ENCODE results near the gene ZMIZ2. TPM values are rescaled to one million over a fixed set of nuclear protein-coding genes. Genes with fewer than 3 reads are reported as not detected.

Gene ZMIZ2
- total and polyA plus RNA-seq, 9 of the 15 experiments (the other 6 are each of a cell fraction or from before 2014, with no cell fraction given): 0.13 to 40.3 (median 4.9) TPM

DNA sequence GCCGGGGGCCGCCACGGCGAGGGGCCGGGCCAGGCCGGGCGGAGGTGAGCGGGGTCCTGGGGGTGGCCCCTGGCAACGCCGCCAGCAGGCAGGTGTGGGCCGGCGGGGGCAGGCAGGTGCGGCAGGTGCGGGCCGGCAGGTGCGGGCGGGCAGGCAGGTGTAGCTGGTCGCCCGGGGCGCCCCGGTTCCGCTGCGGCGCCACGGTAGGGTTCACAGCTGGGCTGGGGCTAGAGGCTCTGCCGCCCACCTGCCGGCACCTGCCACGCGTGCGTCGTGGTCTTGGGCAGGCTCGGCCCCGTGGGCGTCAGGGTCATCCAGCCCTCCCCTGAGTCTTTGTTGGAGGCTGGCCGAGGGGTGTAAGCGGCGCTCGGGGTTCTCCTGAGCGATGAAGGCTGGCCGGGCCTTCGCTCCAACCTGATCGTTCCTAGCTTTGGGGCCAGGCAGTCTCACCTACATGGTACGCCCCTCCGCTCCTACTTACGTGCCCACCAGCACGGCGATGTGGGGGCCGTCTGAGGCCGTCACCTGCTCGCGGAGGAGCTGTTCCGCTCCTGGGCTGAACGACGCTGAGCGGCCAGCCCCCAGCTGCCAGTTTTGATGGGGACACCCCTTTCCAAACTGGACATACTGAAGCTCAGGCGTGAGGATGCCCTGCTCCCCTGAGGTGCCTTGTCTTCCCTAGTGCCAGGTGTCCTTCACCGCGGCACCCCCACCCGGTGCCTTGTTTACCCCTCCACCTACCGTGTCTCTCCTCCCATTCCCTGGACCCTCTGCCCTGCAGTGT lies 493 bp downstream of the ZMIZ2 start (continued):
- TF ChIP-seq, protein P1, sequence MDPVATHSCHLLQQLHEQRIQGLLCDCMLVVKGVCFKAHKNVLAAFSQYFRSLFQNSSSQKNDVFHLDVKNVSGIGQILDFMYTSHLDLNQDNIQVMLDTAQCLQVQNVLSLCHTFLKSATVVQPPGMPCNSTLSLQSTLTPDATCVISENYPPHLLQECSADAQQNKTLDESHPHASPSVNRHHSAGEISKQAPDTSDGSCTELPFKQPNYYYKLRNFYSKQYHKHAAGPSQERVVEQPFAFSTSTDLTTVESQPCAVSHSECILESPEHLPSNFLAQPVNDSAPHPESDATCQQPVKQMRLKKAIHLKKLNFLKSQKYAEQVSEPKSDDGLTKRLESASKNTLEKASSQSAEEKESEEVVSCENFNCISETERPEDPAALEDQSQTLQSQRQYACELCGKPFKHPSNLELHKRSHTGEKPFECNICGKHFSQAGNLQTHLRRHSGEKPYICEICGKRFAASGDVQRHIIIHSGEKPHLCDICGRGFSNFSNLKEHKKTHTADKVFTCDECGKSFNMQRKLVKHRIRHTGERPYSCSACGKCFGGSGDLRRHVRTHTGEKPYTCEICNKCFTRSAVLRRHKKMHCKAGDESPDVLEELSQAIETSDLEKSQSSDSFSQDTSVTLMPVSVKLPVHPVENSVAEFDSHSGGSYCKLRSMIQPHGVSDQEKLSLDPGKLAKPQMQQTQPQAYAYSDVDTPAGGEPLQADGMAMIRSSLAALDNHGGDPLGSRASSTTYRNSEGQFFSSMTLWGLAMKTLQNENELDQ (CRISPR knock-in tag; IDR thresholded peaks at IDR 0.05; ENCODE audit: borderline replicate concordance): no peak
- TF ChIP-seq, protein P2, sequence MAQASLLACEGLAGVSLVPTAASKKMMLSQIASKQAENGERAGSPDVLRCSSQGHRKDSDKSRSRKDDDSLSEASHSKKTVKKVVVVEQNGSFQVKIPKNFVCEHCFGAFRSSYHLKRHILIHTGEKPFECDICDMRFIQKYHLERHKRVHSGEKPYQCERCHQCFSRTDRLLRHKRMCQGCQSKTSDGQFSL (CRISPR knock-in tag; IDR thresholded peaks at IDR 0.05): peak; percentile 28; the same call in 1 of the 2 replicates
- TF ChIP-seq, protein P2 (tag; IDR thresholded peaks at IDR 0.05): no peak
- TF ChIP-seq RBM22 (IDR thresholded peaks at IDR 0.05; ENCODE audit: low read depth, low read length, poor library complexity, severe bottlenecking) (peak; percentile 47), FIP1L1 (IDR thresholded peaks at IDR 0.05; ENCODE audit: low read depth, low read length, poor library complexity, severe bottlenecking) (peak; percentile 46), NONO (IDR thresholded peaks at IDR 0.05; ENCODE audit: low read depth in 2 of 2, low read length in 1 of 2) (peak in 1 of 2 experiments; percentile 51; a peak in 1 of 4 replicates), NR2C2 (CRISPR knock-in tag; IDR thresholded peaks at IDR 0.05) (0 out of 2 replicates have a peak, but pooled peaks have one; percentile 19), NR2C2 (tag; IDR thresholded peaks at IDR 0.05) (0 out of 2 replicates have a peak, but pooled peaks have one; percentile 30), GABPB1 (CRISPR knock-in tag; IDR thresholded peaks at IDR 0.05) (0 out of 2 replicates have a peak, but pooled peaks have one; percentile 17), FUS (optimal IDR thresholded peaks at IDR 0.05; ENCODE audit: low read depth, low read length) (peak; percentile 64)
- TF ChIP-seq, protein P3, sequence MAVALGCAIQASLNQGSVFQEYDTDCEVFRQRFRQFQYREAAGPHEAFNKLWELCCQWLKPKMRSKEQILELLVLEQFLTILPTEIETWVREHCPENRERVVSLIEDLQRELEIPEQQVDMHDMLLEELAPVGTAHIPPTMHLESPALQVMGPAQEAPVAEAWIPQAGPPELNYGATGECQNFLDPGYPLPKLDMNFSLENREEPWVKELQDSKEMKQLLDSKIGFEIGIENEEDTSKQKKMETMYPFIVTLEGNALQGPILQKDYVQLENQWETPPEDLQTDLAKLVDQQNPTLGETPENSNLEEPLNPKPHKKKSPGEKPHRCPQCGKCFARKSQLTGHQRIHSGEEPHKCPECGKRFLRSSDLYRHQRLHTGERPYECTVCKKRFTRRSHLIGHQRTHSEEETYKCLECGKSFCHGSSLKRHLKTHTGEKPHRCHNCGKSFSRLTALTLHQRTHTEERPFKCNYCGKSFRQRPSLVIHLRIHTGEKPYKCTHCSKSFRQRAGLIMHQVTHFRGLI (CRISPR knock-in tag; IDR thresholded peaks at IDR 0.05): no peak
